ENCODE results near the gene CROCC2.

CROCC2 gene

GRCh38 chr2:240895656-240896388 is 10.3 kb upstream of the CROCC2 start, which contains the start of gene MAB21L4:
MAB21L4 (minus strand) TSS chr2:240896156; CDS start chr2:240895997, 159 bp downstream.
- Histone ChIP-seq H3K4me2 (ENCODE audit: insufficient read depth, low read length) (no peak within 1 kb of the TSS), H4K20me1 (ENCODE audit: insufficient read depth, low read length) (peaks cover 5% of the 10 kb centered on the region; the same call in 1 of the 2 replicates), H3K36me3 (ENCODE audit: insufficient read depth, low read length) (no peaks in the 10 kb centered on the region), H3K9me3 (ENCODE audit: insufficient read depth, low read length, severe bottlenecking) (no peaks in the 10 kb centered on the region), H3K4me3 (ENCODE audit: low read depth in 1 of 2, low read length in 2 of 2) (no peak within 1 kb of the TSS), H3K27ac (ENCODE audit: low read length) (no peak within 1 kb of the TSS), H3K27me3 (ENCODE audit: insufficient read depth, low read length, poor library complexity) (peaks cover 4% of the 10 kb centered on the region), H2AFZ (ENCODE audit: low read depth, low read length) (no peak within 1 kb of the TSS), H3K9ac (ENCODE audit: low read depth, low read length) (no peak within 1 kb of the TSS), H3K4me1 (ENCODE audit: insufficient read depth, low read length) (no peaks in the 10 kb centered on the region), H3K79me2 (ENCODE audit: insufficient read depth, low read length) (no peaks in the 10 kb centered on the region)
- DNase-seq (no peak), ATAC-seq (ENCODE audit: insufficient read depth, low read depth) (no peak)
- no peak for TF ChIP-seq CTCF (IDR thresholded peaks at IDR 0.05; ENCODE audit: borderline replicate concordance, extremely low read depth, low read length, poor library complexity, severe bottlenecking)
- TF ChIP-seq EZH2 (IDR thresholded peaks at IDR 0.05; ENCODE audit: borderline replicate concordance, low read depth, low read length, severe bottlenecking), result no peak

GRCh38 chr2:240896394-240896793 is 9.7 kb upstream of the CROCC2 start:
- Histone ChIP-seq H3K4me2 (ENCODE audit: insufficient read depth, low read length) (no peak overlapping the region), H3K27me3 (ENCODE audit: insufficient read depth, low read length, poor library complexity) (peaks cover 4% of the 10 kb centered on the region), H3K36me3 (ENCODE audit: insufficient read depth, low read length) (no peaks in the 10 kb centered on the region), H3K9ac (ENCODE audit: low read depth, low read length) (no peak overlapping the region), H3K4me1 (ENCODE audit: insufficient read depth, low read length) (no peaks in the 10 kb centered on the region), H3K79me2 (ENCODE audit: insufficient read depth, low read length) (no peaks in the 10 kb centered on the region), H3K27ac (ENCODE audit: low read length) (no peak overlapping the region), H2AFZ (ENCODE audit: low read depth, low read length) (no peak overlapping the region), H3K9me3 (ENCODE audit: insufficient read depth, low read length, severe bottlenecking) (no peaks in the 10 kb centered on the region), H4K20me1 (ENCODE audit: insufficient read depth, low read length) (peaks cover 5% of the 10 kb centered on the region; the same call in 1 of the 2 replicates), H3K4me3 (ENCODE audit: low read depth in 1 of 2, low read length in 2 of 2) (no peak overlapping the region)
- no peak for TF ChIP-seq CTCF (IDR thresholded peaks at IDR 0.05; ENCODE audit: borderline replicate concordance, extremely low read depth, low read length, poor library complexity, severe bottlenecking)
- no peak for TF ChIP-seq EZH2 (IDR thresholded peaks at IDR 0.05; ENCODE audit: borderline replicate concordance, low read depth, low read length, severe bottlenecking)
- DNase-seq, result no peak
- ATAC-seq (ENCODE audit: insufficient read depth, low read depth), result no peak

- Histone ChIP-seq H2AFZ (ENCODE audit: low read depth, low read length) (no peak overlapping the region), H3K79me2 (ENCODE audit: insufficient read depth, low read length) (no peaks in the 10 kb centered on the region), H3K36me3 (ENCODE audit: insufficient read depth, low read length) (no peaks in the 10 kb centered on the region), H3K9ac (ENCODE audit: low read depth, low read length) (no peak overlapping the region), H3K27ac (ENCODE audit: low read length) (no peak overlapping the region), H3K27me3 (ENCODE audit: insufficient read depth, low read length, poor library complexity) (peaks cover 4% of the 10 kb centered on the region), H3K9me3 (ENCODE audit: insufficient read depth, low read length, severe bottlenecking) (no peaks in the 10 kb centered on the region), H3K4me3 (ENCODE audit: low read depth in 1 of 2, low read length in 2 of 2) (no peak overlapping the region), H3K4me1 (ENCODE audit: insufficient read depth, low read length) (no peaks in the 10 kb centered on the region), H4K20me1 (ENCODE audit: insufficient read depth, low read length) (peaks cover 5% of the 10 kb centered on the region; the same call in 1 of the 2 replicates), H3K4me2 (ENCODE audit: insufficient read depth, low read length) (no peak overlapping the region)
- DNase-seq (no peak), ATAC-seq (ENCODE audit: insufficient read depth, low read depth) (no peak)
- TF ChIP-seq CTCF (IDR thresholded peaks at IDR 0.05; ENCODE audit: borderline replicate concordance, extremely low read depth, low read length, poor library complexity, severe bottlenecking) (no peak), EZH2 (IDR thresholded peaks at IDR 0.05; ENCODE audit: borderline replicate concordance, low read depth, low read length, severe bottlenecking) (no peak)
These were observed 9.1 kb upstream of the CROCC2 start for GRCh38 chr2:240896871-240897692.

Data from DND-41 (cell line).